NOMO-1 treated with DMSO at 0.1 percent for 48 hours (cell line): ENCODE data around the gene C11orf97.
A peak's percentile ranks its signal among the peaks of the same experiment; 100 is the strongest.
"Not testable (repeated sequence)": the region's sequence is repeated elsewhere in the genome, so short reads cannot be mapped to it uniquely, and the experiment has no call there.

Experiments used
- DNase-seq: peaks from one replicate; lab custom pipeline; 2025; ENCODE audit not compliant: unreplicated experiment; lab: John Stamatoyannopoulos, UW

C11orf97 gene

GRCh38 chr11:94511932-94512781 lies at the start of gene C11orf97:
Gene C11orf97 (plus strand): TSS chr11:94512461. CDS start chr11:94512529, 68 bp downstream.
- DNase-seq = peak; percentile 23

- DNase-seq = peak; percentile 14
Observed at GRCh38 chr11:94469416-94469815, 42.8 kb upstream of the C11orf97 start.

GRCh38 chr11:94472916-94473799 lies 39.1 kb upstream of the C11orf97 start:
- peak; percentile 95 for DNase-seq

DNA sequence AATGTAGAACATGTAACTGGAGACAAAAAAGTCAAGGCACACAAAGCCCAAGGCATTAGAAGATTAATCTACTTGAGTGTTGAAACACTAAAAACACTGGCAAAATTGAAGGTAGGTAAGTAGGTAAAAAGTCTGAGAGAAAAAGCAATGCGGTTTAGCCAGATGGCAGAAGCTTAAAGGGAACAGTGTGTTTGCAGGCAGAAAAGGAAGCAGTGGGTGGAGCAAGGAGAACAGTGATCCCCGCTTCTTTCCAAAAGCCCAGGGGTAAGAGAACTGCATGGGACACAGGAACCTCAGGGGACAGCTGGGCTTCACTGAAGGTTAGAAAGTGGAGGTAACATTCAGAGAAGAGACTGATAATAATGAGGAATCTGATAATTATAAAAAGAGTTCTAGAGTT lies 34.6 kb upstream of the C11orf97 start:
- DNase-seq = no peak

DNA sequence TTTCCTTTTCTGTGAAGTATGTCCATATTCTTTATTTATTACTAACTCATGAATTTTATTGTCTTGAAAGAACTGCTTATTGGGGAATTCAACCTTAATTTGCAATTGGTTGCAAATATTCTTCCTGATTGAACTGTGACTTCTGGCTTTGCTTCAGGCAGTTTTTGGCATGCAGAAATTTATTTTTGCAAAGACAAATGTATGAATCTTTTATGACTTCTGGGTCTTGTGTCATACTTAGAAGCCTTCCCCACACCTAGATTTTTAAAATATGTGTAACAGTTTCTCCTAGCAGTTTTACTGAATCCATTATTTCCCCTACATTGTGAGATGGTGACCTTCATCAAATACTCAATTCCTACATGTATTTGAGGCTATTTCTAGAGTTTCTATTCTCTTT lies 30.9 kb upstream of the C11orf97 start:
- no peak for DNase-seq

GRCh38 chr11:94486068-94486467 lies 26.2 kb upstream of the C11orf97 start:
- DNase-seq = no peak

DNA sequence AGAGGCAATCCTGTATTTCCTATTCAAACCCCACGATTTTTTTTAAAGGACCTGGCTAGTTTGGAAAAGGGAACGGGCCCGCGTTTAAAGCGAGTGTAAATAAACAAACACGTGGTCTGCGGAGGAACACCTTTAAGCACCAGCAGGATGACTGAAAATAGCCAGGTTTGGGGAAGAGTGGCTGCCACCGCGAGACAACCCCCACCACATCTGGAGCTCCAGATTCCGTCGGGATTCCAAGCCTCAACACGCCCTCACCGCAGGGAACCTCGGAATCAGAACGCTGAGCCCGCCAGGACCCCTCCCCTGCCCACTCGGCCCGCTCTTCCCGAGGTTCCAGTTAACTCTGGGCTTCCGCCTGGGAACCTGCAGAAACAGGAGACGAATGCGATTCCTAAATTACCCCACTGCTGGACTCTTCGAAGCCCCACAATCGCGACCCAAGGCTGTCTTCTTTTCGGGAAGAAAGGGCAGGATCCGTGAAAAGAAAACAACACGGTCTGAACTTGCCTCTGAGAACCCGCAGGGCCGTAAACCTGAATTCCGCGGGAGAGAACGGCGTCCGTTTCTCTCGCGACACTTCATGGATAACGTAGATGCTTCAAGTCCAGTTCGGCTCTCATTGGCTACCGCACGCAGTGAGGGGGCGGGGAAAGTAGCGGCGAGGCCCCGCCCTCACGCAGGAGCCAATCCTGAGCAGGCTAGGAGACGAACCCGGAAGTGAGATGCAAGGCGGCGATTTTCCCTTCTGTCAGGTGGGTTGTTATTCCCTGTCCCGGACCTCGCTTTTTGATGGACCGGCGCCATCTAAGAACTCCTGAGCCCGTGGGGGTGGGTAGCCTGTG lies 18.8 kb upstream of the C11orf97 start, which contains the start of the genes ANKRD49 and MRE11:
ANKRD49 (plus strand) TSS at position 704 of the 845 bp plus-strand sequence. CDS start 2,710 bp downstream, outside the sequence.
MRE11 (minus strand) TSS at position 564 of the 845 bp plus-strand sequence. CDS start 1,043 bp downstream, outside the sequence.
- DNase-seq = peak; percentile 97

DNA sequence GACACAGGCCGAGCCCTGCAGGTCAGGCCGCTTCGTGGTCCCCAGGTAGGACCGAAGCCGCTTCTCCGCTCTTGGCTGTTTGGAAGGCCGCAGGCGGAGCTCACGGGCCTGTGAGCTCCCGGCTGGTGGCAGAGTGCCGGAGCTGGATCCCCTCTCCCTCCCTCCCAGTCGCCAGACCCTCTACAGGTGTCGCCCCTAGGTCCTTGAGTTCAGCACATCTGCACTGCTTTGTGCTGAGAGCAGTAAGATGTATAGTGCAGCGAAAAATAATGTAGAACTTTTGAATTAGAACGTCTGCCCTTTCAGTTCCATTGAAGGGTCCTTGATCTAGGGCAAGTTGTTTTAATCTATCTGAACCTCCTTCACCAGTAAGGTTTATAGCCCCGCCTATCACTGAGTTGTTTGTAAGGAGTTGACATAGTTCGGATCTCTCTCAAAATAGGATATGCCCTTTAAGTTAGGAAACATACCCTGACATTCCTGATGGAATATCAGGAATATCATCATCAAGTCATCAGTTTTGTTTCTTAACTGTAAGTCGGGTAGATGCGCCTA lies 18.1 kb upstream of the C11orf97 start:
- no peak for DNase-seq

DNA sequence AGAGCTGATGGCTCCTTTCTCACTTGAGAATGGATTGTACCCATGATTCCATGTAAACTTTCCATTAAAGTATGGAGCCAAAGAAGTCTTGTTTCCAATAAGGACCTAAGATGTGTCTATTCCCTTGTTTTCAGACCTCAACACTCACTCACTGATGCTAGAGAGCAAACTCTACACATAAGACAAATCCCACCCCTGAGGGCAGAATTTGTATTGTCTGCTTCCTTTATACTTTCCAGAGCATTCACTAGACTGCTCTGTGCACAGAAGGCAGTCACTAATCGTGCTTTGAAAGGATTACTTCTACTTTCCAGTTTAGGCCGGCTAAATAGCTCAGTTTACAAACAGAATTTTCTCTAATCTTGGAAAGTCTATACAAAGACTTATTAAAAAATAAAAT lies 12.1 kb upstream of the C11orf97 start:
- DNase-seq = no peak

DNA sequence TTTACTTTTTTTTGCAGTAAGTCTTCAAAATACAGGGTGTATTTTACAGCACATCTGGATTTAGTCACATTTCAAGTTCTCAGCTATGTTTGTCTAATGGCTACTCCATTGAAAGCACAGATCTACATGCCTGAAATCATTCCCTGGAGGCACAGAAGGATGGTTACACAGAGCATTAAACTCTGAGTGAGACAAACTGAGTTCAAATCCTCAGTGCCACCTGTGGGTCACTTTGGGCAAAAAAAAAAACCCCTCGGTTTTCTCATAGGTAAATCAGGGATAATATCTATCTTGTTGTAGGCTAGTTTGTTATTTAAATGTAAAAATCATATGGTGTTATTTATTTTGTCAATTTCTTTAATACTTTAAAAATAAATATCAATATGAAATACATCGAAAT lies 10.7 kb upstream of the C11orf97 start:
- no peak for DNase-seq

DNA sequence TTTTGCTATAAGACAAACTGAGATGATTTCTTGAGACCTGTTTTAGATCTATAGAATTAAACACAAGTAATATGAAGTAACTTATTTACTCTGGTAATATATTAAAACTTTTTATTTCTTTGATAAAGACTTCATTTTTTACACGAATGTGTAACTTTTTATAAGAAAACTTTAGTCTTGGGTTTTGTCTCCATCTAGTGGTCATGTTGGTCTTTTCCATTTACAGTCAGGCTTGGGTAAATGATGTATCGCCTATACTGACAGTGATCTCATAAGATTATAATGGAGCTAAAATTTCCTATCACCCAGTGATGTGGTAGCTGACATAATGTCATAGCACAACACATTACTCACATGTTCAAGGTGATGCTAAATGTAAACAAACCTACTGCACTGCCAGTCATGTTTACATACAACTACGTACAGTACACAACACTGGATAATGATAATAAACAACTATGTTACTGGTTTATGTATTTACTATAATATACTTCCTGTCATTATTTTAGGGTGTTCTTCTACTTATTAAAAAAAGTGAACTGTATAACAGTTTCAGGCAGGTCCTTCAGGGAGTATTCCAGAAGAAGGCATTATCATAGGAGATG lies 7.5 kb upstream of the C11orf97 start:
- DNase-seq = peak; percentile 48

DNA sequence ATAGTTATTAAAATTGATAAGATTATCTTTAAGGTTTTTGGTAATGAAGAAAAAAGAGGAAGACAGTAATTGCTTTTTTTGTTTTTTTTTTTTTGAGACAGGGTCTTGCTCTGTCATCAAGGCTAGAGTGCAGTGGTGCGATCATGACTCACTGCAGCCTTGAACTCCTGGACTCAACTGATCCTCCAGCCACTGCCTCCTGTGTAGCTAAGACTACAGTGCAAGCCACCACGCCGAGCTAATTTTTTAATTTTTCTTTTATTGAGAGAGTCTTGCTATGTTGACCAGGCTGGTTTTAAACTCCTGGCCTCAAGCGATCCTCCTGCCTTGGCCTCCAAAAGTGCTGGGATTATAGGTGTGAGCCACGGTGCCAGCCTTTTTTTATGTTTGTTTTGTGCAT lies 5.7 kb upstream of the C11orf97 start:
- not testable (repeated sequence) for DNase-seq

DNA sequence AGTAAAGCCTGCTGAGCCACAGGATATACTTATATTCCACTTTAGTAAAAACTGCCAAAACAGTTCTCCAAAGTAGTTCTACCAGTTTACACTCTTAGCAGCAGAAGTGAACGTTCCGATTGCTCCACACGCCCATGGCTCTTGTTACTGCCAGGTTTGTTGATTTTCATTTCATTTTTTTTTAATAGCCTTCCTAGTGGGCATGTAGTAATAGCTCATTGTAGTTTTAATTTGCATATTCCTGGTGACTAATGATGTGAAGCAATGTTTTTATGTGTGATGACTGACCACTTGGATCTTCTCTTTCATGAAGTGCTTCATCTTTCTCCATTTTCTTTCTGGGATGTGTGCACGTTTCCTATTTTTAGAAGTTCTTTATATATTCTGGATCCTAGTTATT lies 4.8 kb upstream of the C11orf97 start:
- peak; percentile 88 for DNase-seq

GRCh38 chr11:94513091-94513490 lies 830 bp downstream of the C11orf97 start:
- DNase-seq = peak; percentile 31

- DNase-seq = no peak
Observed at GRCh38 chr11:94515398-94515797, 3.1 kb downstream of the C11orf97 start.

DNA sequence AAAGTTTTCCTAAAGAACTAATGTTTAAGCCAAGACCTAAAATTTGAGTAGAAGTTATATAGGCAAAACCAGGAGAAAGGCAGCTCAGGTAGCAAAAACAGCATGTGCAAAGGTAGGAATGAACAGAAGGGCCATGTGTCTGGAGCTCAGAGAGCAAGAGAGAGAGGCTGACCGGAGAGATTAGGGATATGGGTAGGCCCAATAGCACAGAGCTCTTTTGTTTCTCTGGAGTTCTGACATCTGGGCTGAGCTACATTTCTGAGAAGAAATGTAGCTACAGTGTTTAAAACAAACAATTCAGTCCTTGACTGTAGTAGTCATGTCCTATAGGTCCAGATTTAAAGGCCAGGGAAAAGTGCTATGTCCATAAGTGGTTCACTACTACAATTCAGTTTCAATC lies 4.5 kb downstream of the C11orf97 start:
- no peak for DNase-seq

GRCh38 chr11:94518300-94518699 lies 6.0 kb downstream of the C11orf97 start:
- no peak for DNase-seq

DNA sequence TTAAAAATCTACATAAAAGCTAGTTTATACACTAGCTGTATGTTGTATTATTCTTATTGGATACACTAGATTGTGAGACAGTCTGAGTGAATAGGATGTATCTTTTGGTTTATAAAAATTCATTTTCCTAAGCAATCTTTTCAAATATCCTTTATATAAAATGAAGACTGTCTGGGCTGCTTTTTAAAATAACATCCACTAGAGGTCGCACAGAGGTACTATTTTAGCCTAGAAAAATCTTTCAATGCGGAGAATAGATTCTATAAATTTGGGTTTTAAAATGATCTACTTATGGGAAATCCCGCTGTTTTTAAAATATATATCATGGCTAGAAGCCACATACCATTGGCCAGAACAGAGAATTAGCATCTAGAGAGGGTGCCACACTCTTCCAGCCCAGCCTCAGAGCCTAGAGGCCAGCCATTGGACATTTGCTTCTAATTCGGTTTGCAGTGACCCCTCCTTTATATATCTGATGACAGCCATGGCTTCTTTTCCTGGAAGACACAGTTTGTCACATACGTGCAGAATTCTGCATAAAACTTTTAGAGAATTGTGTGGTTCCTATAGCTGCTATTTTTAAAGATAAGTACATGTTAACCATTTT lies 7.3 kb downstream of the C11orf97 start:
- peak; percentile 59 for DNase-seq

DNA sequence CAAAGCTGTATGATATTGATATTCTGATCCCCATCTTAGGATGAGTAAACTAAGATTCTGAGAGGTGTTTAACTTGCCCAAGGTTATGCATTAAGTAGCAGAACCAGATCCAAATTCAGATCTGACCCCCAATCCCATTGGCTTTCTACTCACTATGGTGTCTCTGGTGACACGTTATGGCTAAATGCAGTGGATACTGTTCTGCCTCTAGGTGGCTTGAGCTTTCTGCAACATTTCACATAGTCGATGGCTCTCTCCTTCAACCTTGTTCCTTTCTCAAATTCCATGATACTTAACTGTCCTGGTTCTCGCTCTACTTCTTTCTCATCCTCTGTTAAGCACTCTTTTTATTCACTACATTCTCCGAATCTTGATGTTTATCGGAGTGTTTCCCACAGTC lies 9.4 kb downstream of the C11orf97 start:
- peak; percentile 28 for DNase-seq

- no peak for DNase-seq
Observed at GRCh38 chr11:94524341-94524740, 12.1 kb downstream of the C11orf97 start.
